Smooth muscle cell (in vitro differentiated cells): ENCODE results near the gene ZFPM1. TPM values are rescaled to one million over a fixed set of nuclear protein-coding genes. Genes with fewer than 3 reads are reported as not detected.

ENCODE experiments used
- DNase-seq: peaks from one replicate; lab custom pipeline; 2025; ENCODE audit not compliant: unreplicated experiment; lab: John Stamatoyannopoulos, UW
- H2AFZ ChIP-seq: fragments of 200-600 bp; sonication (generic); 2 replicates; pipeline ENCODE4 v1.6.0; 2016; ENCODE audit warnings: antibody characterized with exemption, low read depth, mild to moderate bottlenecking
- H3F3A ChIP-seq: fragments of 200-600 bp; sonication (generic); 2 replicates; pipeline ENCODE4 v1.6.0; 2017; ENCODE audit warnings: antibody characterized with exemption, low read depth
- H3K27ac ChIP-seq: fragments of 200-600 bp; sonication (generic); 2 replicates; pipeline ENCODE4 v1.5.1; 2016; ENCODE audit warnings: low read depth, mild to moderate bottlenecking
- H3K27me3 ChIP-seq: fragments of 200-600 bp; sonication (generic); 2 replicates; pipeline ENCODE4 v1.6.1; 2016; ENCODE audit warnings: low read depth, mild to moderate bottlenecking
- H3K36me3 ChIP-seq: fragments of 200-600 bp; sonication (generic); 2 replicates; pipeline ENCODE4 v1.5.1; 2016; ENCODE audit warnings: low read depth
- H3K4me1 ChIP-seq: fragments of 200-600 bp; sonication (generic); 2 replicates; pipeline ENCODE4 v1.5.1; 2016; ENCODE audit warnings: low read depth
- H3K4me2 ChIP-seq: fragments of 200-600 bp; sonication (generic); 2 replicates; pipeline ENCODE4 v1.6.0; 2016; ENCODE audit warnings: mild to moderate bottlenecking
- H3K4me3 ChIP-seq: fragments of 200-600 bp; sonication (generic); 2 replicates; pipeline ENCODE4 v1.5.1; 2016; ENCODE audit warnings: mild to moderate bottlenecking
- H3K79me2 ChIP-seq: fragments of 200-600 bp; sonication (generic); 2 replicates; pipeline ENCODE4 v1.6.0; 2016; ENCODE audit warnings: low read depth, mild to moderate bottlenecking
- H3K9ac ChIP-seq: fragments of 200-600 bp; sonication (generic); 2 replicates; pipeline ENCODE4 v1.6.0; 2016; ENCODE audit warnings: low read depth
- H3K9me3 ChIP-seq: fragments of 200-600 bp; sonication (generic); replicated peaks from 2 replicates; pipeline ENCODE4 v1.5.1; 2016; ENCODE audit warnings: low read depth
- H4K20me1 ChIP-seq: fragments of 200-600 bp; sonication (generic); 2 replicates; pipeline ENCODE4 v1.6.0; 2016; ENCODE audit warnings: low read depth
- CTCF ChIP-seq: fragments of 200-600 bp; sonication (generic); IDR thresholded peaks from 2 replicates; pipeline ENCODE4 v1.5.1; 2017; ENCODE audit warnings: borderline replicate concordance, mild to moderate bottlenecking, antibody characterized with exemption; ENCODE audit not compliant: insufficient read depth, poor library complexity, severe bottlenecking
- WGBS: methylation state at CpG from one replicate; pipeline ENCODE4 v1.1.7; 2016; ENCODE audit warnings: low lambda C conversion rate; 5-methylcytosine and 5-hydroxymethylcytosine counted together
- polyA plus RNA-seq: library from polyadenylated mRNA; unstranded; fragments of >200 nt; fragmentation: Nextera tagmentation; extraction: Ambion mirVana; gene quantifications from 2 replicates; pipeline ENCODE4 v1.2.1, GENCODE V29; 2016
- total RNA-seq: library from RNA; depleted of rRNA; stranded (reverse); fragments of >200 nt; gene quantifications from 2 replicates; pipeline ENCODE4 v1.2.3, GENCODE V29; 2014

Gene ZFPM1
- total and polyA plus RNA-seq, 2 experiments from 2014 or later = 0.99 to 4.9 TPM

- Histone ChIP-seq H3K79me2 (no peaks in the 10 kb centered on the region), H3K4me1 (no peaks in the 10 kb centered on the region), H3K36me3 (no peaks in the 10 kb centered on the region), H4K20me1 (peaks cover 41% of the 10 kb centered on the region), H3K4me3 (no peak overlapping the region), H3K27me3 (no peaks in the 10 kb centered on the region), H3K4me2 (no peak overlapping the region), H3F3A (no peaks in the 10 kb centered on the region), H3K9ac (no peak overlapping the region), H3K27ac (no peak overlapping the region), H2AFZ (no peak overlapping the region), H3K9me3 (no peaks in the 10 kb centered on the region)
- no peak for DNase-seq
- 85% methylated on average over 26 of the region's 26 CpGs for WGBS
- TF ChIP-seq CTCF = no peak
Measured at GRCh38 chr16:88510091-88510994, 57.3 kb downstream of the ZFPM1 start.

- Histone ChIP-seq H3K27ac (no peak overlapping the region), H3F3A (no peaks in the 10 kb centered on the region), H3K36me3 (no peaks in the 10 kb centered on the region), H3K4me1 (no peaks in the 10 kb centered on the region), H4K20me1 (peaks cover 43% of the 10 kb centered on the region), H3K9me3 (no peaks in the 10 kb centered on the region), H2AFZ (no peak overlapping the region), H3K9ac (no peak overlapping the region), H3K79me2 (no peaks in the 10 kb centered on the region), H3K4me2 (no peak overlapping the region), H3K4me3 (no peak overlapping the region), H3K27me3 (no peaks in the 10 kb centered on the region)
- TF ChIP-seq CTCF = no peak
- WGBS = 91% methylated on average over 7 of the region's 7 CpGs
- no peak for DNase-seq
Measured at GRCh38 chr16:88511060-88511459, 58.0 kb downstream of the ZFPM1 start.

GRCh38 chr16:88511906-88512305 is 58.8 kb downstream of the ZFPM1 start:
- WGBS = 93% methylated on average over 14 of the region's 14 CpGs

More at GRCh38 chr16:88511906-88512305, 58.8 kb downstream of the ZFPM1 start:
- no peaks in the 10 kb centered on the region for H3K79me2 ChIP-seq
- no peak for DNase-seq
- no peaks in the 10 kb centered on the region for H3K9me3 ChIP-seq
- no peak overlapping the region for H3K9ac ChIP-seq
- no peak overlapping the region for H3K4me2 ChIP-seq
- H3K27me3 ChIP-seq = no peaks in the 10 kb centered on the region
- H4K20me1 ChIP-seq = peaks cover 45% of the 10 kb centered on the region
- H3K36me3 ChIP-seq = no peaks in the 10 kb centered on the region
- no peak overlapping the region for H2AFZ ChIP-seq
- H3K4me1 ChIP-seq = no peaks in the 10 kb centered on the region
- no peaks in the 10 kb centered on the region for H3F3A ChIP-seq
- no peak overlapping the region for H3K27ac ChIP-seq
- TF ChIP-seq CTCF = no peak
- H3K4me3 ChIP-seq = no peak overlapping the region
